ENCODE results near the gene ATP8B4. TPM values are rescaled to one million over a fixed set of nuclear protein-coding genes. Genes with fewer than 3 reads are reported as not detected.

Gene ATP8B4
- total and polyA plus RNA-seq, 2 donors (not counting 3 experiments of a cell fraction or from before 2014, with no cell fraction given) = not detected

- Histone ChIP-seq H3K27me3 (ENCODE audit: control insufficient read depth in 2 of 2, insufficient read depth in 2 of 2, low read length in 2 of 2) (peaks cover 3 to 10% of the 10 kb centered on the region in 2 experiments), H3K4me3 (replicated peaks in 1 of 3; ENCODE audit: insufficient read depth in 1 of 3, low read depth in 1 of 3, low read length in 3 of 3) (no peak overlapping the region), H3K36me3 (ENCODE audit: control insufficient read depth in 2 of 2, extremely low read depth in 1 of 2, insufficient read depth in 2 of 2, low read length in 2 of 2) (no peaks in the 10 kb centered on the region), H3K9me3 (replicated peaks; ENCODE audit: control insufficient read depth, insufficient read depth, low read length) (no peaks in the 10 kb centered on the region), H3K79me2 (ENCODE audit: control insufficient read depth, insufficient read depth, low read length) (no peaks in the 10 kb centered on the region), H3K4me2 (ENCODE audit: insufficient read depth, low read length) (no peak overlapping the region), H3K9me1 (replicated peaks; ENCODE audit: control insufficient read depth, extremely low read depth, insufficient read depth, low read length) (no peaks in the 10 kb centered on the region), H3K9ac (replicated peaks; ENCODE audit: extremely low read depth, insufficient read depth, low read length) (no peak overlapping the region), H4K20me1 (replicated peaks; ENCODE audit: control insufficient read depth, extremely low read depth, insufficient read depth, low read length) (no peaks in the 10 kb centered on the region), H3K4me1 (ENCODE audit: control insufficient read depth, extremely low read depth, insufficient read depth, low read length) (no peaks in the 10 kb centered on the region), H2AFZ (ENCODE audit: low read depth, low read length) (no peak overlapping the region), H3K27ac (ENCODE audit: insufficient read depth, low read depth, low read length) (no peak overlapping the region)
- POLR2A ChIA-PET = no interaction called here
- no TSS peak for BruUV-seq (replicated peaks)
- DNase-seq (ENCODE audit: low read depth, low spot score) = no peak
- peak; percentile 12 for FAIRE-seq
- intact Hi-C loops (cut with micrococcal nuclease) = no loop called here
- dilution Hi-C loops (cut with MboI; ENCODE audit: extremely low pct_ligation_motif_present, low sequenced_read_pairs) = no loop called here
- TF ChIP-seq EZH2 (IDR thresholded peaks at IDR 0.05; ENCODE audit: borderline replicate concordance, low read depth, low read length, severe bottlenecking) (no peak), POLR2AphosphoS5 (IDR thresholded peaks at IDR 0.05; ENCODE audit: insufficient read depth, low read depth, low read length) (no peak), CTCF (IDR thresholded peaks at IDR 0.05; ENCODE audit: extremely low read depth in 1 of 2, insufficient read depth in 1 of 2, low read depth in 1 of 2, low read length in 2 of 2) (no peak), MYC (IDR thresholded peaks at IDR 0.05; ENCODE audit: low read depth, low read length) (no peak)
- CTCF ChIA-PET = interaction anchor here (0.7 kb wide), 1 partner anchor 88 kb away, joined by 3 read pairs; no protein-coding TSS in a partner anchor
Observed at GRCh38 chr15:50057196-50057595, 61.8 kb downstream of the ATP8B4 start.

GRCh38 chr15:50055750-50056157 is 63.3 kb downstream of the ATP8B4 start:
- ChIA-PET CTCF (interaction anchor here (1.3 to 1.8 kb wide), 3 partner anchors 9 to 820 kb away, joined by 3 to 5 read pairs (median 4); no protein-coding TSS in a partner anchor), POLR2A (no interaction called here)
- TF ChIP-seq EZH2 (IDR thresholded peaks at IDR 0.05; ENCODE audit: borderline replicate concordance, low read depth, low read length, severe bottlenecking) (no peak), GATA2 (IDR thresholded peaks at IDR 0.05; ENCODE audit: insufficient read depth, insufficient read length, low read depth, low read length) (no peak), CTCF (IDR thresholded peaks at IDR 0.05; ENCODE audit: extremely low read depth in 1 of 2, insufficient read depth in 1 of 2, low read depth in 1 of 2, low read length in 2 of 2) (no peak), POLR2A (IDR thresholded peaks at IDR 0.05; ENCODE audit: low read depth, low read length) (no peak), FOS (IDR thresholded peaks at IDR 0.05; ENCODE audit: borderline replicate concordance, insufficient read depth, low read length) (no peak), MYC (IDR thresholded peaks at IDR 0.05; ENCODE audit: low read depth, low read length) (no peak), JUN (IDR thresholded peaks at IDR 0.05; ENCODE audit: borderline replicate concordance, insufficient read depth, insufficient read length, low read depth) (no peak), MAX (IDR thresholded peaks at IDR 0.05; ENCODE audit: insufficient read depth, insufficient read length) (no peak), POLR2AphosphoS5 (IDR thresholded peaks at IDR 0.05; ENCODE audit: insufficient read depth, low read depth, low read length) (no peak)
- Histone ChIP-seq H2AFZ (ENCODE audit: low read depth, low read length) (no peak overlapping the region), H3K4me3 (replicated peaks in 1 of 3; ENCODE audit: insufficient read depth in 1 of 3, low read depth in 1 of 3, low read length in 3 of 3) (no peak overlapping the region), H3K9me3 (replicated peaks; ENCODE audit: control insufficient read depth, insufficient read depth, low read length) (no peaks in the 10 kb centered on the region), H3K27ac (ENCODE audit: insufficient read depth, low read depth, low read length) (no peak overlapping the region), H3K27me3 (ENCODE audit: control insufficient read depth in 2 of 2, insufficient read depth in 2 of 2, low read length in 2 of 2) (peaks cover 6 to 10% of the 10 kb centered on the region in 2 experiments), H3K79me2 (ENCODE audit: control insufficient read depth, insufficient read depth, low read length) (no peaks in the 10 kb centered on the region), H3K9ac (replicated peaks; ENCODE audit: extremely low read depth, insufficient read depth, low read length) (no peak overlapping the region), H4K20me1 (replicated peaks; ENCODE audit: control insufficient read depth, extremely low read depth, insufficient read depth, low read length) (no peaks in the 10 kb centered on the region), H3K4me1 (ENCODE audit: control insufficient read depth, extremely low read depth, insufficient read depth, low read length) (no peaks in the 10 kb centered on the region), H3K36me3 (ENCODE audit: control insufficient read depth in 2 of 2, extremely low read depth in 1 of 2, insufficient read depth in 2 of 2, low read length in 2 of 2) (no peaks in the 10 kb centered on the region), H3K9me1 (replicated peaks; ENCODE audit: control insufficient read depth, extremely low read depth, insufficient read depth, low read length) (no peaks in the 10 kb centered on the region), H3K4me2 (ENCODE audit: insufficient read depth, low read length) (no peak overlapping the region)
- dilution Hi-C loops (cut with MboI; ENCODE audit: extremely low pct_ligation_motif_present, low sequenced_read_pairs) (no loop called here), intact Hi-C loops (cut with micrococcal nuclease) (no loop called here)
- FAIRE-seq (no peak), DNase-seq (ENCODE audit: low read depth, low spot score) (no peak)
- no TSS peak for BruUV-seq (replicated peaks)

Data from endothelial cell of umbilical vein (primary cell).